ENCODE results near the gene ATP1B1.

DNA sequence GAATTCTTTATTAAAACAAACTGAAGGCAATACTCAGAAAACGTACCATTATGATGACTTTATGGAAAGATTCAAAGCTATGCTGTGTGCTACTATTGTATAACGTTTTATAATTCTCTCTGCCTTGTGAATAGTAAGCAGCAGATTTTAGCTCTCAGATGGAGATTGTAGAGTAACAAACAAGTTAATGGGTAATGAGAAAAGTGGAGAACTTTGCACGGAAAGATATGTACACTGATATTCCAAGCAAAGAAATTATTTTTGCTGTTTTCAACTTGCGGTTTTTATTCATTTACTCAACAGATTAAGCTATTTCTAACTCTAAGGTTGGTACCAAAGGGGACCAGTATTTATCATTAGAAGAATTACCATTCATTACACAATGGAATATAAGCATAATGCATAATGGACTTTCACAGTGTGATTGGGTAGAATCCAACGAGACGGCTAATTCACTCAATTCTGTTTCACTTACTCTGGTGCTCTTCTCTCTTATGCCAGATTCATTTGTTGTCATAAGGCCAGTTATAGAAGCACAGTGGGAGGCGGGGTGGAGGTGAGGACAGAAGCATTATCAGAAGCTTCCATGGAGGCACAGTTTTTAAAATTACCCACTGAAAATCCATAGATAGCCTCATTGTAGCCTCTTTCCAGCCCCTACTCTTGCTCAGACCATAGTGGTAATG lies 38.6 kb downstream of the ATP1B1 start:
- TF ChIP-seq POLR2A (IDR thresholded peaks at IDR 0.05) = no peak
- TF ChIP-seq, protein P1, sequence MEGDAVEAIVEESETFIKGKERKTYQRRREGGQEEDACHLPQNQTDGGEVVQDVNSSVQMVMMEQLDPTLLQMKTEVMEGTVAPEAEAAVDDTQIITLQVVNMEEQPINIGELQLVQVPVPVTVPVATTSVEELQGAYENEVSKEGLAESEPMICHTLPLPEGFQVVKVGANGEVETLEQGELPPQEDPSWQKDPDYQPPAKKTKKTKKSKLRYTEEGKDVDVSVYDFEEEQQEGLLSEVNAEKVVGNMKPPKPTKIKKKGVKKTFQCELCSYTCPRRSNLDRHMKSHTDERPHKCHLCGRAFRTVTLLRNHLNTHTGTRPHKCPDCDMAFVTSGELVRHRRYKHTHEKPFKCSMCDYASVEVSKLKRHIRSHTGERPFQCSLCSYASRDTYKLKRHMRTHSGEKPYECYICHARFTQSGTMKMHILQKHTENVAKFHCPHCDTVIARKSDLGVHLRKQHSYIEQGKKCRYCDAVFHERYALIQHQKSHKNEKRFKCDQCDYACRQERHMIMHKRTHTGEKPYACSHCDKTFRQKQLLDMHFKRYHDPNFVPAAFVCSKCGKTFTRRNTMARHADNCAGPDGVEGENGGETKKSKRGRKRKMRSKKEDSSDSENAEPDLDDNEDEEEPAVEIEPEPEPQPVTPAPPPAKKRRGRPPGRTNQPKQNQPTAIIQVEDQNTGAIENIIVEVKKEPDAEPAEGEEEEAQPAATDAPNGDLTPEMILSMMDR (IDR thresholded peaks at IDR 0.05) = no peak

Measured in body of pancreas (tissue), 4 donors.